ENCODE results near the gene ABAT. TPM values are rescaled to one million over a fixed set of nuclear protein-coding genes. Genes with fewer than 3 reads are reported as not detected.

ABAT gene
- total and polyA plus RNA-seq, 10 of the 15 experiments (the other 5 are each of a cell fraction or from before 2014, with no cell fraction given): 1.0 to 10.6 (median 1.9) TPM

GRCh38 chr16:8760021-8760420, 85.6 kb downstream of the ABAT start:
- ATAC-seq: no peak
- TF ChIP-seq NR2F1 (conservative IDR thresholded peaks at IDR 0.05): no peak
- TF ChIP-seq SIN3A (IDR thresholded peaks at IDR 0.05; ENCODE audit: low read depth, low read length): no peak
- TF ChIP-seq, protein P1, sequence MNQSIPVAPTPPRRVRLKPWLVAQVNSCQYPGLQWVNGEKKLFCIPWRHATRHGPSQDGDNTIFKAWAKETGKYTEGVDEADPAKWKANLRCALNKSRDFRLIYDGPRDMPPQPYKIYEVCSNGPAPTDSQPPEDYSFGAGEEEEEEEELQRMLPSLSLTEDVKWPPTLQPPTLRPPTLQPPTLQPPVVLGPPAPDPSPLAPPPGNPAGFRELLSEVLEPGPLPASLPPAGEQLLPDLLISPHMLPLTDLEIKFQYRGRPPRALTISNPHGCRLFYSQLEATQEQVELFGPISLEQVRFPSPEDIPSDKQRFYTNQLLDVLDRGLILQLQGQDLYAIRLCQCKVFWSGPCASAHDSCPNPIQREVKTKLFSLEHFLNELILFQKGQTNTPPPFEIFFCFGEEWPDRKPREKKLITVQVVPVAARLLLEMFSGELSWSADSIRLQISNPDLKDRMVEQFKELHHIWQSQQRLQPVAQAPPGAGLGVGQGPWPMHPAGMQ (IDR thresholded peaks at IDR 0.05; ENCODE audit: borderline replicate concordance): no peak
- TF ChIP-seq, protein P2, sequence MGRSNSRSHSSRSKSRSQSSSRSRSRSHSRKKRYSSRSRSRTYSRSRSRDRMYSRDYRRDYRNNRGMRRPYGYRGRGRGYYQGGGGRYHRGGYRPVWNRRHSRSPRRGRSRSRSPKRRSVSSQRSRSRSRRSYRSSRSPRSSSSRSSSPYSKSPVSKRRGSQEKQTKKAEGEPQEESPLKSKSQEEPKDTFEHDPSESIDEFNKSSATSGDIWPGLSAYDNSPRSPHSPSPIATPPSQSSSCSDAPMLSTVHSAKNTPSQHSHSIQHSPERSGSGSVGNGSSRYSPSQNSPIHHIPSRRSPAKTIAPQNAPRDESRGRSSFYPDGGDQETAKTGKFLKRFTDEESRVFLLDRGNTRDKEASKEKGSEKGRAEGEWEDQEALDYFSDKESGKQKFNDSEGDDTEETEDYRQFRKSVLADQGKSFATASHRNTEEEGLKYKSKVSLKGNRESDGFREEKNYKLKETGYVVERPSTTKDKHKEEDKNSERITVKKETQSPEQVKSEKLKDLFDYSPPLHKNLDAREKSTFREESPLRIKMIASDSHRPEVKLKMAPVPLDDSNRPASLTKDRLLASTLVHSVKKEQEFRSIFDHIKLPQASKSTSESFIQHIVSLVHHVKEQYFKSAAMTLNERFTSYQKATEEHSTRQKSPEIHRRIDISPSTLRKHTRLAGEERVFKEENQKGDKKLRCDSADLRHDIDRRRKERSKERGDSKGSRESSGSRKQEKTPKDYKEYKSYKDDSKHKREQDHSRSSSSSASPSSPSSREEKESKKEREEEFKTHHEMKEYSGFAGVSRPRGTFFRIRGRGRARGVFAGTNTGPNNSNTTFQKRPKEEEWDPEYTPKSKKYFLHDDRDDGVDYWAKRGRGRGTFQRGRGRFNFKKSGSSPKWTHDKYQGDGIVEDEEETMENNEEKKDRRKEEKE (IDR thresholded peaks at IDR 0.05): no peak
- TF ChIP-seq CBX3 (IDR thresholded peaks at IDR 0.05; ENCODE audit: borderline replicate concordance, low read depth): no peak
- no peak for TF ChIP-seq ZNF24 (IDR thresholded peaks at IDR 0.05)
- no peak for TF ChIP-seq ZBTB11 (CRISPR knock-in tag; IDR thresholded peaks at IDR 0.05)
- no peak for TF ChIP-seq NFIC (IDR thresholded peaks at IDR 0.05; ENCODE audit: low read depth, low read length)
- TF ChIP-seq SKIL (IDR thresholded peaks at IDR 0.05; ENCODE audit: low read depth, poor library complexity, severe bottlenecking): no peak
- no peak for TF ChIP-seq ATF3 (IDR thresholded peaks at IDR 0.05; ENCODE audit: borderline replicate concordance, extremely low read depth, low read depth, low read length)
- no peak for TF ChIP-seq SP1 (IDR thresholded peaks at IDR 0.05; ENCODE audit: low read depth, low read length)
- TF ChIP-seq RB1 (IDR thresholded peaks at IDR 0.05; ENCODE audit: borderline replicate concordance): no peak
- TF ChIP-seq EED (IDR thresholded peaks at IDR 0.05; ENCODE audit: low read depth): no peak
- no peak for TF ChIP-seq IRF4 (IDR thresholded peaks at IDR 0.05; ENCODE audit: low read depth, low read length)
- TF ChIP-seq MTA3 (IDR thresholded peaks at IDR 0.05; ENCODE audit: borderline replicate concordance, low read length): no peak
- no peak for TF ChIP-seq SMC3 (IDR thresholded peaks at IDR 0.05; ENCODE audit: borderline replicate concordance, low read length)
- no TSS peak for BruUV-seq (replicated peaks)
- H3K4me1 ChIP-seq (ENCODE audit: control insufficient read depth, insufficient read depth, low read length): no peaks in the 10 kb centered on the region
- H2AFZ ChIP-seq (ENCODE audit: control insufficient read depth, low read depth, low read length): no peak overlapping the region
- H3K27me3 ChIP-seq (replicated peaks in 1 of 2; ENCODE audit: control insufficient read depth in 2 of 2, insufficient read depth in 2 of 2, low read length in 1 of 2): no peaks in the 10 kb centered on the region
- in situ Hi-C loops (cut with MboI): no loop called here
- H3K4me3 ChIP-seq: no peak overlapping the region
- FAIRE-seq: no peak
- intact Hi-C loops (cut with micrococcal nuclease; ENCODE audit: unreplicated experiment): no loop called here
- H3K4me2 ChIP-seq (ENCODE audit: control insufficient read depth, insufficient read depth): no peak overlapping the region
- H4K20me1 ChIP-seq (ENCODE audit: control insufficient read depth, insufficient read depth): no peaks in the 10 kb centered on the region
- 59% methylated on average over 10 of the region's 10 CpGs for WGBS (ENCODE audit: insufficient coverage, insufficient replicate concordance, low lambda C conversion rate, missing lambda C conversion rate)
- H3K9ac ChIP-seq (ENCODE audit: control insufficient read depth, insufficient read depth, low read length): no peak overlapping the region
- no peaks in the 10 kb centered on the region for H3K79me2 ChIP-seq (ENCODE audit: control insufficient read depth, insufficient read depth, low read length)
- no peaks in the 10 kb centered on the region for H3K36me3 ChIP-seq (ENCODE audit: control insufficient read depth in 2 of 2, insufficient read depth in 2 of 2, low read length in 1 of 2)
- H3K9me3 ChIP-seq (replicated peaks; ENCODE audit: control insufficient read depth, insufficient read depth, low read length): no peaks in the 10 kb centered on the region
- POLR2A ChIA-PET: no interaction called here
- SMC1A ChIA-PET (ENCODE audit: uncharacterized antibody, unreplicated experiment): no interaction called here
- DNase-seq (ENCODE audit: low read depth, low spot score): no peak
- CTCF ChIA-PET: no interaction called here
- no peak overlapping the region for H3K27ac ChIP-seq (ENCODE audit: control insufficient read depth, insufficient read depth)
- RAD21 ChIA-PET (ENCODE audit: unreplicated experiment): no interaction called here

Data from GM12878 (cell line).